Prostate gland (tissue), 2 donors: ENCODE data around the gene SLU7. TPM values are rescaled to one million over a fixed set of nuclear protein-coding genes. Genes with fewer than 3 reads are reported as not detected.

ENCODE experiments used
- DNase-seq: peaks from one replicate; pipeline ENCODE4 v3.0.0-alpha.2; 2019; ENCODE audit warnings: low spot score
- H3K27ac ChIP-seq, 2 donors: fragments of 200-600 bp; sonication (generic); 2 replicates each; pipeline ENCODE4 v1.5.1; 2017 to 2019
- H3K27me3 ChIP-seq: fragments of 200-600 bp; sonication (generic); replicated peaks from 2 replicates; pipeline ENCODE4 v1.5.1; 2019; ENCODE audit not compliant: insufficient read depth
- H3K36me3 ChIP-seq, 2 donors: fragments of 200-600 bp; sonication (generic); 1 replicate in 1 of 2; 2 replicates in 1 of 2; pipeline versions ENCODE4 v1.5.1 to v1.8.1; 2017 to 2019
- H3K4me1 ChIP-seq: fragments of 200-600 bp; sonication (generic); replicated peaks from 2 replicates; pipeline ENCODE4 v1.5.1; 2019
- H3K4me3 ChIP-seq, 2 donors: fragments of 200-600 bp; sonication (generic); 2 replicates each; pipeline ENCODE4 v1.5.1; 2017 to 2019
- H3K9me3 ChIP-seq: fragments of 200-600 bp; sonication (generic); 2 replicates; pipeline ENCODE4 v1.5.1; 2017
- POLR2A ChIP-seq: fragments of 450-650 bp; IDR thresholded peaks from one replicate; pipeline ENCODE4 v1.6.1; 2016; ENCODE audit warnings: antibody characterized with exemption, mild to moderate bottlenecking
- POLR2AphosphoS5 ChIP-seq: sonication (generic); formaldehyde crosslinking; IDR thresholded peaks from one replicate; pipeline ENCODE4 v1.6.1; 2017; ENCODE audit warnings: antibody characterized with exemption
- WGBS: methylation state at CpG from one replicate; pipeline ENCODE4 v1.1.5; 2018; 5-methylcytosine and 5-hydroxymethylcytosine counted together
- intact Hi-C: fragments of 100-400 bp; cut with DNase I; formaldehyde crosslinking; loops from one replicate; pipeline ENCODE4 v1.14.2; 2022
- total RNA-seq, 2 donors: library from RNA; depleted of rRNA; stranded (reverse); fragments of >200 nt; gene quantifications; one replicate each; pipeline ENCODE4 v1.1.0, GENCODE V29; 2016
- TF ChIP-seq, protein P1 (sequence below), 4 experiments: fragments of 200-600 bp in 2 of 4; fragments of 450-650 bp in 2 of 4; sonication (generic) in 2 of 4; IDR thresholded peaks; 1 replicate in 3 of 4; 2 replicates in 1 of 4; pipeline ENCODE4 v1.5.1; 2016 to 2019; ENCODE audit warnings: antibody characterized with exemption in 4 of 4, mild to moderate bottlenecking in 2 of 4, moderate library complexity in 2 of 4

The SLU7 gene
- total RNA-seq, 2 donors from 2014 or later, result 67.4 to 88.0 TPM

DNA sequence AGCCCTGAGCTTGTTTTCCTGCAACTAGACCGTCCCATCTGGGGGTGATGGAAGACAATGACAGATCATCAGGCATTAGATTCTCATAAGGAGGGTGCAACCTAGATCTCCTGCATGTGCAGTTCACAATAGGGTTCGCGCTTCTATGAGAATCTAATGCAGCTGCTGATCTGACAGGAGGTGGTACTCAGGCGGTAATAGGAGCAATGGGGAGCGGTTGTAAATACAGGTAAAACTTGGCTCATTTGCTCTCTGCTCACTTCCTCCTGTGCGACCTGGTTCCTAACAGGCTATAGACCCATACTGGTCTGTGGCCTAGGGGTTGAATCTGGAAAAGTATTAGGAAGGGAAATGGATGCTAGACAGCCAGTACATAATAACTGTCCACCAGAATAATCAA, 42.5 kb upstream of the SLU7 start:
- H3K36me3 ChIP-seq, result no peaks in the 10 kb centered on the region
- DNase-seq, result no peak
- intact Hi-C loops, result no loop called here
- no peaks in the 10 kb centered on the region for H3K27me3 ChIP-seq
- no peaks in the 10 kb centered on the region for H3K9me3 ChIP-seq
- TF ChIP-seq POLR2AphosphoS5, result no peak
- TF ChIP-seq, protein P1, sequence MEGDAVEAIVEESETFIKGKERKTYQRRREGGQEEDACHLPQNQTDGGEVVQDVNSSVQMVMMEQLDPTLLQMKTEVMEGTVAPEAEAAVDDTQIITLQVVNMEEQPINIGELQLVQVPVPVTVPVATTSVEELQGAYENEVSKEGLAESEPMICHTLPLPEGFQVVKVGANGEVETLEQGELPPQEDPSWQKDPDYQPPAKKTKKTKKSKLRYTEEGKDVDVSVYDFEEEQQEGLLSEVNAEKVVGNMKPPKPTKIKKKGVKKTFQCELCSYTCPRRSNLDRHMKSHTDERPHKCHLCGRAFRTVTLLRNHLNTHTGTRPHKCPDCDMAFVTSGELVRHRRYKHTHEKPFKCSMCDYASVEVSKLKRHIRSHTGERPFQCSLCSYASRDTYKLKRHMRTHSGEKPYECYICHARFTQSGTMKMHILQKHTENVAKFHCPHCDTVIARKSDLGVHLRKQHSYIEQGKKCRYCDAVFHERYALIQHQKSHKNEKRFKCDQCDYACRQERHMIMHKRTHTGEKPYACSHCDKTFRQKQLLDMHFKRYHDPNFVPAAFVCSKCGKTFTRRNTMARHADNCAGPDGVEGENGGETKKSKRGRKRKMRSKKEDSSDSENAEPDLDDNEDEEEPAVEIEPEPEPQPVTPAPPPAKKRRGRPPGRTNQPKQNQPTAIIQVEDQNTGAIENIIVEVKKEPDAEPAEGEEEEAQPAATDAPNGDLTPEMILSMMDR (IDR thresholded peaks at IDR 0.05), result no peak
- no peak for TF ChIP-seq POLR2A
- H3K27ac ChIP-seq, result no peak overlapping the region
- 89% methylated on average over 6 of the region's 6 CpGs for WGBS
- no peak overlapping the region for H3K4me3 ChIP-seq
- no peaks in the 10 kb centered on the region for H3K4me1 ChIP-seq

DNA sequence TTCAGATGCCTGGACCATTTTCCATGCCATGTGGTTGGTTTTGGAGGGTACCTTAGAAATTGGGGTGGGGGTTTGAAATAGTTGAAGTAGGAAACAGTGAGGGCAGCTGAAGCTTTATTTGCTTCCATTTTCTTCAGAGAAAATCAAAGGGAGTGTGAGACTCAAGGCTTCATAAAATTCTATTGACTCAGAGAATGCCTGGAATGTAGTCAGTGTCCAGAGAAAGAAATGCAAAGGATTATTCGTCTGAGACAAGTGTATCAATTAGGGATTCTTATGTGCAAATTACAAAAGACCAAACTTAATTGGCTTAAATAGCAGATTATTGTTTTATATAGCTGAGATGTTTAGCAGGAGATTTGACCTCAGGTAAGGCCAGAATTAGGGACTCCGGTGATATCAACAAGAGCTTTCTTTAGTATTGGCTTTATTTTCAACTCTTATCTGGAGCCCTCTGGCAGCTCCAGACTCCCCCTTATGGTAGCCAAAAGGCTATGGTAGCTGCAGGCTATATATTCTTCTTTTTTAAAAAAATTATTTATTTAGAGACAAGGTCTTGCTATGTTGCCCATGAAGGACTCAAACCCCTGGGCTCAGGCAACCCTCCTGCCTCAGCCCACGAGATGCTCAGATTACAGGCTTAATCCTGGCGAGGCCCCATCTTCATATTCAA, 41.6 kb upstream of the SLU7 start:
- H3K9me3 ChIP-seq, result no peaks in the 10 kb centered on the region

DNA sequence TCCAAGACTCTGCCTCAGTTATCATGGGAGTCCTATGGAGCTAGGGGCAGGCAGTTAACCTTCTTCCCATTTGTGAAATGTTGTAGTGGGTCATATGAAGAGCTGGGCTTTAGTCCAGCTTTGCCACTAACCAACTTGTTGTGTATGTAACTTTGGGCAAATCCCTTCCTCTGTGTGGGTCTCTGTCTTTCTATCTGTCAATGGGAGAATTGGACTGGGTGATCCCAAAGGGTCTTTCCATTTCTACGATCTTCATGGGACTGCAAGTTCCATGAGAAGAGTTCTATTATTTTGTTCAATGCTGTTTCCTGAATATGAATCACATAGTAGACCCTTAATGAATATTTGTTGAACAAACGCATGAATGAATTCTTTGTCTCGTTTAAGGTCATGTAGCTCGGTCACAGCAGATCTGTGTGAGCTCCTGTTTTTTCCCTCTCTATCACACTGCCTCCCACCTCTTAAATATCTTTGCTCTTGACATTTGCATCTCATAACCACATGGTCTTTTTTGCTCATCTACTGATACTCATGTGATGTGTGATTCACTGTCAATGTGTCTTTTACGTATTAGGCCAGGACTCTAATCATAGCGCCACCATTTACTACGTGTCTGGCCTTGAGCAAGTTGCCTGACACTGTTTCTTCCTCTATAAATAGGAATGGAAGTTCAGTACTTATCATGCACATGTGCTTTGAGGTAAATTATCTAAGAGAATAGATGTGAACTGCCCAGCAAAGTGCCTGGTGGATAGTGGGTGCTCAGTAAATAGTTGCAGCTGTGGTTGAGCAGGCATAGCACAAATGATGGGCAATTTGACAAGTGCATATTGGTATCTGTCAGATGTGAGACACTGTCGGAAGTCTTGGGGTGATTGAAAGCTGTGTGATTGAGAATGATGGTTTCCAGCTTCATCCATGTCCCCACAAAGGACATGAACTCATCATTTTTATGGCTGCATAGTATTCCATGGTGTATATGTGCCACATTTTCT, 40.2 kb upstream of the SLU7 start:
- H3K9me3 ChIP-seq, result no peaks in the 10 kb centered on the region
- no peaks in the 10 kb centered on the region for H3K27me3 ChIP-seq
- H3K4me1 ChIP-seq, result no peaks in the 10 kb centered on the region
- TF ChIP-seq, protein P1 (IDR thresholded peaks at IDR 0.05), result no peak
- TF ChIP-seq POLR2A (no peak), POLR2AphosphoS5 (no peak)
- H3K27ac ChIP-seq, result no peak overlapping the region
- DNase-seq, result no peak
- no peaks in the 10 kb centered on the region for H3K36me3 ChIP-seq
- intact Hi-C loops, result no loop called here
- 90% methylated on average over 8 of the region's 8 CpGs for WGBS
- H3K4me3 ChIP-seq, result no peak overlapping the region

More for the DNA sequence above, 41.6 kb upstream of the SLU7 start:
- Histone ChIP-seq H3K36me3 (no peaks in the 10 kb centered on the region), H3K4me1 (no peaks in the 10 kb centered on the region), H3K27ac (no peak overlapping the region), H3K4me3 (no peak overlapping the region), H3K27me3 (no peaks in the 10 kb centered on the region)
- 79% methylated on average over 4 of the region's 4 CpGs for WGBS
- TF ChIP-seq POLR2A (no peak), POLR2AphosphoS5 (no peak)
- TF ChIP-seq, protein P1 (IDR thresholded peaks at IDR 0.05), result no peak
- intact Hi-C loops, result no loop called here
- DNase-seq, result no peak

DNA sequence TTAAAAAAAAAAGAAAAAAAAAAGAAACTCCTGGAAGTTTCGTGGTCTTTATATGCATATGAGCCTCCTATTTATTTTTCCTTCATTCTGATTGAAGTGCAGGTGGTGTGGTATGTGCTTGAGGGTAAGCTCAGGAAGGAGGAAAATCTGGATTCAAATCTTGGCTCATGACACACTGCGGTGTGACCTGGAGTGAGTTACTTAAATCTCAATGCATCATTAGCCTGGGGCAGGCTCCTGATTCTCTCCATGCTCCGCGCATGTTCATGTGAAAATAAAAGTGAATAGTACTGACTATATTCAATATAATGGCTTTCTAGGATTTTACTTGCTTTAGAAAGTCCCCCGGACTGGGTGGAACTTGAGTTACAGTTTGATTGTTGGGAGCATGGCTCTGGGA, 38.4 kb upstream of the SLU7 start:
- Histone ChIP-seq H3K27me3 (no peaks in the 10 kb centered on the region), H3K27ac (no peak overlapping the region), H3K4me3 (no peak overlapping the region), H3K9me3 (no peaks in the 10 kb centered on the region), H3K4me1 (no peaks in the 10 kb centered on the region), H3K36me3 (no peaks in the 10 kb centered on the region)
- DNase-seq, result no peak
- intact Hi-C loops, result no loop called here
- TF ChIP-seq POLR2AphosphoS5 (no peak), POLR2A (no peak)
- TF ChIP-seq, protein P1 (IDR thresholded peaks at IDR 0.05), result no peak
- WGBS, result 83% methylated on average over 5 of the region's 5 CpGs
